Effector memory CD4-positive, alpha-beta T cell (primary cell): ENCODE results near the gene AQP6.

ENCODE experiments used
- DNase-seq, 3 donors: peaks; one replicate each; pipeline ENCODE4 v3.0.0-alpha.2; 2020
- H3K27ac ChIP-seq: 2 replicates; pipeline ENCODE4 v1.7.0; 2013; ENCODE audit warnings: mild to moderate bottlenecking, low read length, moderate library complexity; ENCODE audit not compliant: insufficient read depth, poor library complexity, severe bottlenecking
- H3K27me3 ChIP-seq: replicated peaks from 2 replicates; pipeline ENCODE4 v1.7.0; 2013; ENCODE audit warnings: mild to moderate bottlenecking, low read length; ENCODE audit not compliant: insufficient read depth, control insufficient read depth, poor library complexity, severe bottlenecking
- H3K36me3 ChIP-seq: 2 replicates; pipeline ENCODE4 v1.7.0; 2013; ENCODE audit warnings: mild to moderate bottlenecking, low read length, moderate library complexity; ENCODE audit not compliant: control insufficient read depth, insufficient read depth
- H3K4me1 ChIP-seq: 2 replicates; pipeline ENCODE4 v1.7.0; 2013; ENCODE audit warnings: low read length, mild to moderate bottlenecking; ENCODE audit not compliant: control insufficient read depth, insufficient read depth, poor library complexity, severe bottlenecking
- H3K4me3 ChIP-seq: 2 replicates; pipeline ENCODE4 v1.7.0; 2013; ENCODE audit warnings: low read length, low read depth, mild to moderate bottlenecking; ENCODE audit not compliant: insufficient read depth, poor library complexity, severe bottlenecking
- H3K9me3 ChIP-seq: 2 replicates; pipeline ENCODE4 v1.7.0; 2013; ENCODE audit warnings: mild to moderate bottlenecking, low read length, moderate library complexity; ENCODE audit not compliant: control insufficient read depth

The AQP6 gene

DNA sequence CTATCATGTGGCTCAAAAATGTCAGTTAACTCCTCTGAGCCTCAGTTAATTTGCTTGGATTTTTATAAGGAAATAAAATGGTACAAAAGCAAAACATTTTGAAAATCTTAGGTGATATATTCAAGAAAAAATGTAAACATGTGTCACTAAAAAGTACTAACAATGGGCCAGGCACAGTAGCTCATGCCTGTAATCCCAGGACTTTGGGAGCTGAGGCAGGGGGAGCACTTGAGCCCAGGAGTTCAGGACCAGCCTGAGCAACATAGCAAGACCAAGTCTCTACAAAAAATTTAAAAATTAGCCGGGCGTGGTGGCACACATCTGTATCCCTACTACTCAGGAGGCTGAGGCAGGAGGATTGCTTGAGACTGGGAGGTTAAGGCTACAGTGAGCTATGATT, 25.7 kb downstream of the AQP6 start:
- Histone ChIP-seq H3K27ac (no peak overlapping the region), H3K36me3 (peaks cover 13% of the 10 kb centered on the region), H3K9me3 (no peaks in the 10 kb centered on the region), H3K4me3 (no peak overlapping the region), H3K27me3 (no peaks in the 10 kb centered on the region), H3K4me1 (no peaks in the 10 kb centered on the region)
- DNase-seq: no peak

DNA sequence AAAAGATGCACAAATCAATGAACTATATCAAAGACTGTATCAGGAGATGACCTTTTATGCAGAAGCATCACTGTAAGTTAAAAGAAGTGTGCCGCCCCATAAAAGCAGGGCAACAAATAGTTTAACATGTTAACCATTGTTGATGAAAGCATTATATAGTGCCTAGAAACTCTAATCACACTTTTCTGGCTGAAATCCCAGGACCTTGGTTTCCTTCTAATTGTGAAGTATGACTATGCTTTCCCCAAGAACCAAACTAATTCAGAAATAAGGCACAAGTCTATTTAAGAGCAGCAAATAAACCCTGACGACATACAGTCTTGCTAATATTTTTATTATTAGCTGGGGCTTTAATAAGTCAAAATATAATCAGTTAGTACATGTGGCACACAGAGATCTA, 30.8 kb downstream of the AQP6 start:
- H3K36me3 ChIP-seq: peaks cover 5% of the 10 kb centered on the region
- no peaks in the 10 kb centered on the region for H3K27me3 ChIP-seq
- H3K4me3 ChIP-seq: no peak overlapping the region
- H3K27ac ChIP-seq: no peak overlapping the region
- no peak for DNase-seq
- H3K4me1 ChIP-seq: no peaks in the 10 kb centered on the region
- H3K9me3 ChIP-seq: no peaks in the 10 kb centered on the region

- Histone ChIP-seq H3K36me3 (peaks cover 5% of the 10 kb centered on the region), H3K4me3 (no peak overlapping the region), H3K4me1 (no peaks in the 10 kb centered on the region), H3K9me3 (no peaks in the 10 kb centered on the region), H3K27me3 (no peaks in the 10 kb centered on the region), H3K27ac (no peak overlapping the region)
- no peak for DNase-seq
Observed at GRCh38 chr12:50004696-50005095, 31.9 kb downstream of the AQP6 start.

DNA sequence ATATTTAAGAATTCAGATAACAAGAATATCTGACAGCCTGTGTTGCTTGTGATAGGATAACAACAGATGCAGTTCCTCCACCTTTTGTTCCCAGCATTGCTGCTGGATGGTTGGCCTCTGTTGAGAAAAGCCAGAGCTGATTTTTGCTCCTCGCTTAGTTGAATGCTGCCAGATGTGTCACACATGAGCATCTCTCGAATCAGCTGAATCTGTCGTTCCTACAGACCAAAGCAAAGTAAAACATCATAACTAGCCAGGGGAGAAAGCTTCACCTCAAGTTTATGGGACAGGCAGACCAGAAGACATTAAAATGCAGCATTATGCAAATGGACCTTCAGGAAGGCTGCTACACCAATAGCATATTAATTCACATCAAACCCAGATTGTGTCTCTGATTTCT, 32.4 kb downstream of the AQP6 start:
- H3K27me3 ChIP-seq: no peaks in the 10 kb centered on the region
- H3K4me3 ChIP-seq: no peak overlapping the region
- DNase-seq: no peak
- no peaks in the 10 kb centered on the region for H3K4me1 ChIP-seq
- H3K27ac ChIP-seq: no peak overlapping the region
- H3K9me3 ChIP-seq: no peaks in the 10 kb centered on the region
- H3K36me3 ChIP-seq: peaks cover 5% of the 10 kb centered on the region

GRCh38 chr12:50006280-50006679, 33.5 kb downstream of the AQP6 start:
- Histone ChIP-seq H3K9me3 (no peaks in the 10 kb centered on the region), H3K27ac (no peak overlapping the region), H3K4me1 (no peaks in the 10 kb centered on the region), H3K4me3 (no peak overlapping the region), H3K36me3 (peaks cover 5% of the 10 kb centered on the region), H3K27me3 (no peaks in the 10 kb centered on the region)
- DNase-seq: no peak

DNA sequence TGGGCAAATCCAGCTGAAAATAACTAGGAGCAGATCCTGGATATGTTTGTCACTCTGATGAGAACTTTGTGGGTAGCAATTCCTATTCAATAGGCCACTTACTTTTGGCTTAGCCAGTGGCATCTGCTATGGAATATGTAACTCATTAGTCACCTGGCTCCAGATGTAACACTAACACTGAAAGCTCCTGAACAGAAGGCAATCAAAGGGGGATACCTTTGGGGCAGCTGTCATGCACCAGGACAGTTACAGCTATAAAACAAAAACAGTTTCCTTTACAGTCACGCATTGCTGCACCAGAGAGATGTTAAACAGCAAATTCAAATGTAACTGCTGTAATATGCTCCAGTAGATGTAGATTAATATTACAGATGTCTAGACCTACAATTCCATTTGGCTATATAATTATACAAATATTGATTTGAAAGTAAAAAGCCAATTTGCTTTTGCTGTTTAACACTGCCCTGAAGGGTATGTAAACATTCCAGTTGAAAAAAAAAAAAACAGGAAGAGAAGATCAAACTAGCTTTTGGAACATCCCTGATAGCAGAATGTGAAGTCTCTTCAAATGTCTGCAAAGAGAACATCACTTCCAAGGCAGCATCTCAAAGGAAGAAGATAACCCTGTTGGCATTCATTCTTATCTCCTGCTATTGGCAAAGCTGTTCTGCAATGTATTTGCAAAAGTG, 34.2 kb downstream of the AQP6 start:
- Histone ChIP-seq H3K4me1 (no peaks in the 10 kb centered on the region), H3K9me3 (no peaks in the 10 kb centered on the region), H3K27me3 (no peaks in the 10 kb centered on the region), H3K36me3 (no peaks in the 10 kb centered on the region), H3K27ac (no peak overlapping the region), H3K4me3 (no peak overlapping the region)
- no peak for DNase-seq

- no peak for DNase-seq
- Histone ChIP-seq H3K27ac (no peak overlapping the region), H3K36me3 (peaks cover 3% of the 10 kb centered on the region), H3K4me3 (no peak overlapping the region), H3K27me3 (no peaks in the 10 kb centered on the region), H3K4me1 (no peaks in the 10 kb centered on the region), H3K9me3 (no peaks in the 10 kb centered on the region)
Observed at GRCh38 chr12:50013361-50014147, 40.8 kb downstream of the AQP6 start.

DNA sequence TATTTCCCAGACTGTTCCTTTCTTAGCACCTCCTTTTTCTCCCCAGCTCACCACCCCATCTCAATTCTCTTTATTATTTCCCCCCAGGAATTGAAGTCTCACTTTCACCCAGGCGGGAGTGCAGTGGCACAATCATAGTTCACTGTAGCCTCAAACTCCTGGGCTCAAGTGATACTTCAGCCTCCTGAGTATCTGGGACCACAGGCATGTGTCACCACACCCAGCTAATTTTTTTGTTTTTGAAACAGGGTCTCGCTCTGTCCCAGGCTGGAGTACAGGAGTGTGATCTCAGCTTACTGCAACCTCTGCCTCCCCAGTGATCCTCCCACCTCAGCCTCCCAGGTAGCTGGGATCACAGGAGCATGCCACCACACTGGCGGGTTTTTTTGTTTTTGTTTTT, 41.6 kb downstream of the AQP6 start:
- Histone ChIP-seq H3K4me1 (no peaks in the 10 kb centered on the region), H3K36me3 (peaks cover 3% of the 10 kb centered on the region), H3K4me3 (no peak overlapping the region), H3K9me3 (no peaks in the 10 kb centered on the region), H3K27ac (no peak overlapping the region), H3K27me3 (no peaks in the 10 kb centered on the region)
- DNase-seq: no peak

DNA sequence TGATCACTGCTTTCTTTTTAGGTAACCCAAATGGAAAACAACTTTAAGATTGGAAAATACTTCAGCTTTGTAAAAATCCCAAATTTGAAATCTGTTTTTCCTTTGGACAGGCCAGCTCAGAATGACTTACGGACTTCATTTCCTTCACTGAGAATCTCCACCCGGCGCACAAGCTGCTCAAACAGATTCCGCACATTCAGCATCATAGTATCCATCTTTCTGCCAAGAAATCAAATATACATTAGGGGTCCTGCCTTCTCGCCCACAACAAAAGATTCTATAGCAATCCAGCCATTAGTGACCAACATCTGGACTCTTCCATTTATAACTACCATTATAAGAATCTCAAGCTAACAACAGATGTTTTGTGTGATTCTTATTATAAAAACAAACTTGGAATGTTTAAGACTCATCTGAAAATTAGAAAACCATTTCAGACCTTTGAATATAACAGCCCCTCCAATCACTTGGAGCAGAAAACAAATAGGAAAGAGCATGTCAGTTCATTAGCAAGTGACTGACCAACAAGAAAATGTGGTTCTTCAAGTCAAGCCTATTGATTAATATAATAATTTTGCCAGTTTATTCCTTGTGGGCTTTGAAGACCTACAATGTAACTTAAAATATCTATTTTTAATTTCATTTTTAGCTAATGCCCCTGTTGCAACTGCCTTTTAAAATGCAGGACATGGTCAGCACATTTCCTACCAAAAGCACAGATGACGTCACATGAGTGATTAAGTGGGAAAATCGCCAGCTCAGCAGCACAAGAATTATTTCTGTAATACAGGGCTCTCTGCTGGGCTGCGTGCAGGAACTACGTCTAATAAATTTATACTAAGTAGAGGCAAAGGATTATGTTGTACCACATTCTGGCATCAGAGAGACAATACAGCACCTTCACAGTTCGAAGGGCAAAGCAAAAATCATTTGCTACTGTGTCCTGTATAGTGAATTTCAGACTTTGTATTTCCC, 44.0 kb downstream of the AQP6 start:
- no peak for DNase-seq
- H3K36me3 ChIP-seq: peaks cover 3% of the 10 kb centered on the region
- no peaks in the 10 kb centered on the region for H3K27me3 ChIP-seq
- no peak overlapping the region for H3K4me3 ChIP-seq
- no peaks in the 10 kb centered on the region for H3K9me3 ChIP-seq
- H3K27ac ChIP-seq: no peak overlapping the region
- H3K4me1 ChIP-seq: no peaks in the 10 kb centered on the region
